Measurements from ENCODE around the gene MAP4K2. TPM values are rescaled to one million over a fixed set of nuclear protein-coding genes. Genes with fewer than 3 reads are reported as not detected.

The MAP4K2 gene
- total and polyA plus RNA-seq, 2 of the 13 experiments (the other 11 are each of a cell fraction or from before 2014, with no cell fraction given), result 8.3 to 17.6 TPM

GRCh38 chr11:64759131-64759721 lies 43.8 kb downstream of the MAP4K2 start (continued):
- peak; percentile 59; the same call in 1 of the 2 replicates for TF ChIP-seq RARA (CRISPR knock-in tag; IDR thresholded peaks at IDR 0.05)
- no peak for TF ChIP-seq THAP9 (CRISPR knock-in tag; IDR thresholded peaks at IDR 0.05; ENCODE audit: borderline replicate concordance)
- TF ChIP-seq DR1 (CRISPR knock-in tag; IDR thresholded peaks at IDR 0.05), result no peak
- peak; percentile 24; the same call in 1 of the 2 replicates for TF ChIP-seq PAXIP1 (CRISPR knock-in tag; conservative IDR thresholded peaks at IDR 0.05)
- no peak for TF ChIP-seq KLF13 (CRISPR knock-in tag; IDR thresholded peaks at IDR 0.05)
- TF ChIP-seq NR3C1 (CRISPR knock-in tag; IDR thresholded peaks at IDR 0.05), result no peak
- TF ChIP-seq PRPF4 (IDR thresholded peaks at IDR 0.05; ENCODE audit: low read depth, low read length, poor library complexity, severe bottlenecking), result no peak
- no peak for TF ChIP-seq ONECUT2 (CRISPR knock-in tag; IDR thresholded peaks at IDR 0.05)
- no peak for TF ChIP-seq ZNF510 (CRISPR knock-in tag; IDR thresholded peaks at IDR 0.05; ENCODE audit: low read depth)
- TF ChIP-seq SPEN (CRISPR knock-in tag; IDR thresholded peaks at IDR 0.05; ENCODE audit: low read depth), result 0 out of 2 replicates have a peak, but pooled peaks have one; percentile 23
- TF ChIP-seq ZFX (CRISPR knock-in tag; IDR thresholded peaks at IDR 0.05; ENCODE audit: low read depth), result peak; percentile 40; the same call in 1 of the 2 replicates
- no peak for TF ChIP-seq DDIT3 (CRISPR knock-in tag; IDR thresholded peaks at IDR 0.05)
- no peak for TF ChIP-seq ZNF34 (CRISPR knock-in tag; IDR thresholded peaks at IDR 0.05; ENCODE audit: borderline replicate concordance)
- no peak for TF ChIP-seq SOX6 (IDR thresholded peaks at IDR 0.05)
- TF ChIP-seq SOX6 (CRISPR knock-in tag; IDR thresholded peaks at IDR 0.05), result peak; percentile 31; the same call in 1 of the 2 replicates
- TF ChIP-seq CAMTA2 (CRISPR knock-in tag; IDR thresholded peaks at IDR 0.05; ENCODE audit: borderline replicate concordance), result no peak
